Erythroblast (primary cell): ENCODE data around the gene RPP25.
"Not testable (repeated sequence)": the region's sequence is repeated elsewhere in the genome, so short reads cannot be mapped to it uniquely, and the experiment has no call there.

Experiments used
- GATA1 ChIP-seq: IDR thresholded peaks from 2 replicates; pipeline ENCODE4 v1.6.1; 2011; ENCODE audit warnings: low read depth, mild to moderate bottlenecking, control low read depth, low read length, moderate library complexity
- POLR2A ChIP-seq: IDR thresholded peaks from 2 replicates; pipeline ENCODE4 v1.6.1; 2011; ENCODE audit warnings: mild to moderate bottlenecking, low read length

- TF ChIP-seq POLR2A, GATA1: not testable (repeated sequence)
Observed at GRCh38 chr15:74935193-74935592, 21.4 kb downstream of the RPP25 start.
